HG03039 (cell line): ENCODE results near the gene FKBP8.

Source experiments
- ATAC-seq: cut with Tn5 transposase; IDR thresholded peaks from one replicate; pipeline ENCODE4 v1.9.1; 2021; ENCODE audit warnings: mild to moderate bottlenecking, moderate library complexity; ENCODE audit not compliant: unreplicated experiment

FKBP8 gene

DNA sequence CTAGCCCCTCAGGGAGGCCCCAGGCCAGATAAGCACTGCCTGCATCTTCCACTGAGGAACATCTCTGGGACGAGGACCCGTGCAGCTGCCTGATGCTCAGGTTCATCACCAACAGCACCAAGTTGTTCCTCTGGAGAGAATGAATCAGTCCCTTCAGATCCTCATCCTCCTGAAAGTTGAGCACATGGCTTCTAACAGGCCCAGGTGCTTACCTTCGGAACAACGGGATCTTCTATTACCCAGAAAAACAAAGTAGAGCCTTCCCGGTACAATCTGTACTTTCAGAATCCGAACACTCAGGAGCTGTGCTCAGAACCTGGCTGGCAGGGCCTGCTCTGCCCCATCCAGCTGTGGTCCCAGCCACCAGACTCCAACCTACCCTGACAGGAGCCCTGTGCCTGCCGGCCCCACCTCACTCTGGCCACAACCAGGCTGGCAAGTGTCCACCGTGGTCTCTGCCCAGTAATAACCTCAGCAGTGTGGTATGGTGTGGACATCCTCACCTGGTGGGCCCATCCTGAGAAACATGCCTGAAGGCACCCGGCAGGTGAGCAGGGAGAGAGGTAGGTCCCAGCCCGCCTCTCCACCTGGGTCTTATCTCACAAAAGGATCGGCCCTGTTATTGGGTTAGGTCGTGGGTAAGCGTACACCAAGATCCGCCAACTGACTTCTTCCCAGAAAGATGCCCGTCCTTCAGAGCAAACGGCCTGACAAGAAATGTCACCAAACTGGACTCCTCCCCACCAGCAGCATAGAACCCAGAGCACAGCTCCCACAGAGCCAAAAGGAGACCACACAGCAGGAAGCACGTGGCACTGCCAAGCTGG, 55.6 kb downstream of the FKBP8 start:
- ATAC-seq: no peak

DNA sequence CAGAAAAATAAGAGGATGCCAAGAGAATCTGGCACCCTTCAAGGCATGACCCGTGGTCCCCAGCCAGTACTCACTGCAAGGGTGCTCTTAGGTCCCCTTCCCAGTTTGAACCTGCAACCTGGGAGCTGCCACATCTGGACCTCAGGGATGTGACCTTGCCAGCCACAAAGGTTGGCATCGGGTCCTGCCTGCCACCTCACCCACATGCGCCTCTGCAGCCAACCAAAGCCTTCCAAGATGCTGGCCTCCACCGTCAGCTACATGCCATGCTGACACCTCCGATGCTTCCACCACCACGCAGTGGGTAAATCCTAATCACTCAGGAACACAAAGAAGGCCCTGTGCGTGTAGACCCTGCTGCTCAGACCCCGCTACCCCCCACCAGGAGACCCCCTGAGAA, 56.6 kb downstream of the FKBP8 start:
- no peak for ATAC-seq

DNA sequence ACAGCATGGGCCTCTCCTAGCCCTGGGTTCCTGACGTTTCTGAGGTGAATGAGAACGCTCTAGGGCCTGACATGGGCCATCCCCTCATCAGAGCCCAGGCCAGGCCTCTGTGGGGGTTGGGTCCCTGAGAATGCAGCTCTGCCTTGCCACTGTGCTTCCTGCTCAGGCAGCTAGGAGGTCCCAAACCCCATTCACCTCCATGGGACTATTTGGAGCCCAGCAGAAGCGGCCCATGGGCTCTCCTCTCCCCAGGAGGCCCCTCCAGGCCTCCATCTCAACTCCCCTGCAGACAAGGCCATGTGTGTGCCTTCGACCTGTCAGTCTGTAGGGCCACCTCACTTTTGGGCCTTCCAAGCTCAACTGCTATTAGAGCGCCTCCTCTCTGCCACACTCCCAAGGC, 58.4 kb downstream of the FKBP8 start:
- ATAC-seq: no peak

DNA sequence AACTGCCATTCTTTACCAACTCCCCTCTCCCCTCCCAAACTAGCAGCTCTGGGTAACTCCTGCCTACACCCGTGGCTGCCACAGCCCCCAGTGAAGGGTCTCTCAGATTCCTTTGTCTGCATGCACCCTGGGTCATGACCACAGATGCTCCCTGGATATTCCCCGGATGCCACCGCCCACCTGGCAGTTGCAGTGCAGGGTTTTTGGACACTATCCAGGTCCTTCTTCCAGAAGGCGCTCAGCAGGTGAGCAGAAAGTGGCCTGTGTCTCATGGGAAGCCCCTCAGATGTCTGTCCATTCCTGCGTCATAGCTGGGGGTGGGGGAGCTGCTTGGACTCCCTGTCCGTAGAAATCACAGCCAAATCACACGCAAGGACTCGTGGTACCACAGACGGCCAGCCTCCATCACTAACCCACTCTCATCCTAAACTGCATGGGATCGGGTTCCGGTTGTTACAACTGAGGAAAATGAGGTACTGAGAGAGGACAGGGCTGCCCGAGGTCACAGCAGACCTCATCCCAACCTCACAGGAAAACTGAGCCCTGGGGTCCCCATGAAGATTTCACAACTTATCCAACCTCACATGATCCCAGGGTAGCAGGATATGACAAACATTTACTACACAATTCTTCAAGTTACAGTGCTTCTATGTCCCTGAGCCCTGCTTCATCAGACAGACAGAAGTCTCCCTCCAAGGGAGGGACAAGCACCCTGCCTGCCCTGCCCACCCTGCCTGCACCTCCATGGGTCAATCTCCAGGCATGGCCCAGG, 60.1 kb downstream of the FKBP8 start:
- no peak for ATAC-seq
